ENCODE results near the gene FARS2. TPM values are rescaled to one million over a fixed set of nuclear protein-coding genes. Genes with fewer than 3 reads are reported as not detected.
"Not testable (repeated sequence)": the region's sequence is repeated elsewhere in the genome, so short reads cannot be mapped to it uniquely, and the experiment has no call there.

The FARS2 gene
- total and polyA plus RNA-seq, 4 donors, result 16.6 to 29.0 (median 21.1) TPM

- DNase-seq (ENCODE audit: low read depth in 4 of 6, low spot score in 6 of 6), result no peak
- H3K36me3 ChIP-seq (ENCODE audit: control insufficient read depth, insufficient read depth, low read length), result no peaks in the 10 kb centered on the region
- no peaks in the 10 kb centered on the region for H3K9me3 ChIP-seq (ENCODE audit: control insufficient read depth, insufficient read depth, low read length)
- H3K4me3 ChIP-seq (ENCODE audit: low read depth, low read length), result no peak overlapping the region
- peaks cover 14% of the 10 kb centered on the region for H3K4me1 ChIP-seq (ENCODE audit: control insufficient read depth, insufficient read depth, low read length)
- no peaks in the 10 kb centered on the region for H3K27me3 ChIP-seq (ENCODE audit: control insufficient read depth, insufficient read depth, low read length)
- 100% methylated on average over 2 of the region's 2 CpGs for WGBS (ENCODE audit: insufficient coverage)
- no peak overlapping the region for H3K27ac ChIP-seq (ENCODE audit: low read depth, low read length)
Measured at GRCh38 chr6:5676701-5677100, 415.4 kb downstream of the FARS2 start.

GRCh38 chr6:5677219-5678000, 416.1 kb downstream of the FARS2 start:
- Histone ChIP-seq H3K27me3 (ENCODE audit: control insufficient read depth, insufficient read depth, low read length) (no peaks in the 10 kb centered on the region), H3K4me1 (ENCODE audit: control insufficient read depth, insufficient read depth, low read length) (peaks cover 7% of the 10 kb centered on the region), H3K27ac (ENCODE audit: low read depth, low read length) (no peak overlapping the region), H3K4me3 (ENCODE audit: low read depth, low read length) (no peak overlapping the region), H3K9me3 (ENCODE audit: control insufficient read depth, insufficient read depth, low read length) (no peaks in the 10 kb centered on the region), H3K36me3 (ENCODE audit: control insufficient read depth, insufficient read depth, low read length) (no peaks in the 10 kb centered on the region)
- 80% methylated on average over 2 of the region's 6 CpGs for WGBS (ENCODE audit: insufficient coverage)
- no peak for DNase-seq (ENCODE audit: low read depth in 4 of 6, low spot score in 6 of 6)

GRCh38 chr6:5679270-5679669, 418.0 kb downstream of the FARS2 start:
- no peak for DNase-seq (ENCODE audit: low read depth in 4 of 6, low spot score in 6 of 6)
- H3K4me1 ChIP-seq (ENCODE audit: control insufficient read depth, insufficient read depth, low read length), result peaks cover 3% of the 10 kb centered on the region
- no peaks in the 10 kb centered on the region for H3K27me3 ChIP-seq (ENCODE audit: control insufficient read depth, insufficient read depth, low read length)
- no peak overlapping the region for H3K27ac ChIP-seq (ENCODE audit: low read depth, low read length)
- 100% methylated on average over 1 of the region's 2 CpGs for WGBS (ENCODE audit: insufficient coverage)
- no peaks in the 10 kb centered on the region for H3K9me3 ChIP-seq (ENCODE audit: control insufficient read depth, insufficient read depth, low read length)
- H3K36me3 ChIP-seq (ENCODE audit: control insufficient read depth, insufficient read depth, low read length), result no peaks in the 10 kb centered on the region
- no peak overlapping the region for H3K4me3 ChIP-seq (ENCODE audit: low read depth, low read length)

GRCh38 chr6:5679691-5680090, 418.4 kb downstream of the FARS2 start:
- 53% methylated on average over 3 of the region's 4 CpGs for WGBS (ENCODE audit: insufficient coverage)
- no peak for DNase-seq (ENCODE audit: low read depth in 4 of 6, low spot score in 6 of 6)
- Histone ChIP-seq H3K9me3 (ENCODE audit: control insufficient read depth, insufficient read depth, low read length) (no peaks in the 10 kb centered on the region), H3K4me3 (ENCODE audit: low read depth, low read length) (no peak overlapping the region), H3K36me3 (ENCODE audit: control insufficient read depth, insufficient read depth, low read length) (no peaks in the 10 kb centered on the region), H3K27ac (ENCODE audit: low read depth, low read length) (no peak overlapping the region), H3K27me3 (ENCODE audit: control insufficient read depth, insufficient read depth, low read length) (no peaks in the 10 kb centered on the region), H3K4me1 (ENCODE audit: control insufficient read depth, insufficient read depth, low read length) (peaks cover 3% of the 10 kb centered on the region)

- no peaks in the 10 kb centered on the region for H3K27me3 ChIP-seq (ENCODE audit: control insufficient read depth, insufficient read depth, low read length)
- H3K4me3 ChIP-seq (ENCODE audit: low read depth, low read length), result no peak overlapping the region
- no peak for DNase-seq (ENCODE audit: low read depth in 4 of 6, low spot score in 6 of 6)
- H3K4me1 ChIP-seq (ENCODE audit: control insufficient read depth, insufficient read depth, low read length), result peaks cover 6% of the 10 kb centered on the region
- H3K27ac ChIP-seq (ENCODE audit: low read depth, low read length), result no peak overlapping the region
- no peaks in the 10 kb centered on the region for H3K9me3 ChIP-seq (ENCODE audit: control insufficient read depth, insufficient read depth, low read length)
- WGBS (ENCODE audit: insufficient coverage), result 27% methylated on average over 2 of the region's 5 CpGs
- H3K36me3 ChIP-seq (ENCODE audit: control insufficient read depth, insufficient read depth, low read length), result no peaks in the 10 kb centered on the region
Measured at GRCh38 chr6:5680095-5680494, 418.8 kb downstream of the FARS2 start.

- WGBS (ENCODE audit: insufficient coverage), result no CpG with 5 or more reads among the region's 4 CpGs
- no peak overlapping the region for H3K4me3 ChIP-seq (ENCODE audit: low read depth, low read length)
- H3K27me3 ChIP-seq (ENCODE audit: control insufficient read depth, insufficient read depth, low read length), result no peaks in the 10 kb centered on the region
- DNase-seq (ENCODE audit: low read depth in 4 of 6, low spot score in 6 of 6), result no peak
- H3K36me3 ChIP-seq (ENCODE audit: control insufficient read depth, insufficient read depth, low read length), result no peaks in the 10 kb centered on the region
- H3K4me1 ChIP-seq (ENCODE audit: control insufficient read depth, insufficient read depth, low read length), result peaks cover 6% of the 10 kb centered on the region
- no peak overlapping the region for H3K27ac ChIP-seq (ENCODE audit: low read depth, low read length)
- no peaks in the 10 kb centered on the region for H3K9me3 ChIP-seq (ENCODE audit: control insufficient read depth, insufficient read depth, low read length)
Measured at GRCh38 chr6:5681480-5681879, 420.2 kb downstream of the FARS2 start.

GRCh38 chr6:5682530-5682929, 421.2 kb downstream of the FARS2 start:
- H3K4me1 ChIP-seq (ENCODE audit: control insufficient read depth, insufficient read depth, low read length), result peaks cover 6% of the 10 kb centered on the region
- WGBS (ENCODE audit: insufficient coverage), result 84% methylated on average over 3 of the region's 4 CpGs
- H3K9me3 ChIP-seq (ENCODE audit: control insufficient read depth, insufficient read depth, low read length), result no peaks in the 10 kb centered on the region
- H3K27me3 ChIP-seq (ENCODE audit: control insufficient read depth, insufficient read depth, low read length), result no peaks in the 10 kb centered on the region
- H3K27ac ChIP-seq (ENCODE audit: low read depth, low read length), result no peak overlapping the region
- no peaks in the 10 kb centered on the region for H3K36me3 ChIP-seq (ENCODE audit: control insufficient read depth, insufficient read depth, low read length)
- H3K4me3 ChIP-seq (ENCODE audit: low read depth, low read length), result no peak overlapping the region
- DNase-seq (ENCODE audit: low read depth in 4 of 6, low spot score in 6 of 6), result no peak

- not testable (repeated sequence) for H3K4me3 ChIP-seq (ENCODE audit: low read depth, low read length)
Measured at GRCh38 chr6:5683747-5684146, 422.4 kb downstream of the FARS2 start.

GRCh38 chr6:5684320-5685053, 423.2 kb downstream of the FARS2 start:
- H3K9me3 ChIP-seq (ENCODE audit: control insufficient read depth, insufficient read depth, low read length), result no peaks in the 10 kb centered on the region
- whole genome bisulfite sequencing (ENCODE audit: insufficient coverage), result 73% methylated on average over 3 of the region's 6 CpGs
- H3K36me3 ChIP-seq (ENCODE audit: control insufficient read depth, insufficient read depth, low read length), result no peaks in the 10 kb centered on the region
- peaks cover 6% of the 10 kb centered on the region for H3K4me1 ChIP-seq (ENCODE audit: control insufficient read depth, insufficient read depth, low read length)
- H3K27ac ChIP-seq (ENCODE audit: low read depth, low read length), result peak overlapping the region; percentile 16
- H3K27me3 ChIP-seq (ENCODE audit: control insufficient read depth, insufficient read depth, low read length), result no peaks in the 10 kb centered on the region
- peak in 1 of 6 donors; percentile 21 for DNase-seq (ENCODE audit: low read depth in 4 of 6, low spot score in 6 of 6)
- no peak overlapping the region for H3K4me3 ChIP-seq (ENCODE audit: low read depth, low read length)

More at GRCh38 chr6:5683747-5684146, 422.4 kb downstream of the FARS2 start:
- H3K4me1 ChIP-seq (ENCODE audit: control insufficient read depth, insufficient read depth, low read length); H3K27ac ChIP-seq (ENCODE audit: low read depth, low read length); DNase-seq (ENCODE audit: low read depth in 4 of 6, low spot score in 6 of 6); H3K9me3 ChIP-seq (ENCODE audit: control insufficient read depth, insufficient read depth, low read length); H3K27me3 ChIP-seq (ENCODE audit: control insufficient read depth, insufficient read depth, low read length); H3K36me3 ChIP-seq (ENCODE audit: control insufficient read depth, insufficient read depth, low read length): not testable (repeated sequence)
- WGBS (ENCODE audit: insufficient coverage), result no CpG with 5 or more reads among the region's 5 CpGs
